ENCODE results near the gene APOOL.
"Not testable (repeated sequence)": the region's sequence is repeated elsewhere in the genome, so short reads cannot be mapped to it uniquely, and the experiment has no call there.

The APOOL gene

DNA sequence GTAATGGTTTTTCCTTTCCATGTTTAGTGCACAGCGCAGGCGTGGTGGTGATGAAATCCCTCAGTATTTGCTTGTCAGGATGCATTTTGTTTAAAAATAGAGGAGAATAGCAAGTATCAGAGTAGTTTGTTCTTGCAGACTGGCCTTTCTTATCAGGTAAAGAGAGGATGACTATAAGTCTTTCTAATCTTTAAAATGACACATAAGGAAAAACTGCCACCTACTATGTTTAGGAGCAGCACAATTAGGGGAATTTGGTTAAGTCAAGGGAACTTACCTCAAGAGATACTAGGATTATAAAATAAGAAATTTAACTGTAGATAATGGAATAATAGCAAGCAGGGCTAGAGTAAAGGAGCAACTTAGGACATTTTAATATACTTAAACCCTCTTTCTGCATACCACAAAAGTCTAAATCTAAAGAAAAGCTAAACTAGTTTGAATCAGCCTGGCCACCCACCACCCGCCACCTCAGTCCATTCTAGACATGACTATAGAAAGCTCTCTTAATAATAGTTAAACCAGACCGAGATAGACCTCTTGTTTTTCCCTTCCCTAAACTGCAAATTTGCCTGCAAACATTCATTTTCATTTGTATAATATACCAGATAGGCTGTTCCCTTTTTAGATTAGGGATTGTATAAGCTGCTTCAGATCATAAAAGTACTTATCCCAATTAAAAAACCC lies 62.0 kb downstream of the APOOL start:
- Histone ChIP-seq H3K4me3 (ENCODE audit: insufficient read depth, low read depth, low read length) (no peak overlapping the region), H3K4me1 (ENCODE audit: control insufficient read depth, insufficient read depth, low read length) (no peaks in the 10 kb centered on the region), H3K9me3 (ENCODE audit: control insufficient read depth, low read length) (no peaks in the 10 kb centered on the region), H3K27me3 (ENCODE audit: control insufficient read depth, insufficient read depth, low read length, poor library complexity, severe bottlenecking) (no peaks in the 10 kb centered on the region), H3K27ac (ENCODE audit: insufficient read depth, low read depth, low read length, poor library complexity, severe bottlenecking) (no peak overlapping the region), H3K36me3 (ENCODE audit: control insufficient read depth, insufficient read depth, low read length) (no peaks in the 10 kb centered on the region)
- WGBS, 2 experiments, result 64 to 66% methylated on average over 3 to 4 of the region's 4 CpGs

DNA sequence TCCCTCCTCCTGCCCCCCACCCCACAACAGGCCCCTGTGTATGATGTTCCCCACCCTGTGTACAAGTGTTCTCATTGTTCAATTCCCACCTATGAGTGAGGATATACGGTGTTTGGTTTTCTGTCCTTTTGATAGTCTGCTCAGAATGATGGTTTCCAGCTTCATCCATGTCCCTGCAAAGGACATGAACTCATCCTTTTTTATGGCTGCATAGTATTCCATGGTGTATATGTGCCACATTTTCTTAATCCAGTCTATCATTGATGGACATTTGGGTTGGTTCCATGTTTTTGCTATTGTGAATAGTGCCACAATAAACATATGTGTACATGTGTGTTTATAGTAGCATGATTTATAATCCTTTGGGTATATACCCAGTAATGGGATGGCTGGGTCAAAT lies 73.6 kb downstream of the APOOL start:
- H3K9me3 ChIP-seq (ENCODE audit: control insufficient read depth, low read length); H3K4me1 ChIP-seq (ENCODE audit: control insufficient read depth, insufficient read depth, low read length); H3K36me3 ChIP-seq (ENCODE audit: control insufficient read depth, insufficient read depth, low read length); H3K27ac ChIP-seq (ENCODE audit: insufficient read depth, low read depth, low read length, poor library complexity, severe bottlenecking); H3K4me3 ChIP-seq (ENCODE audit: insufficient read depth, low read depth, low read length); H3K27me3 ChIP-seq (ENCODE audit: control insufficient read depth, insufficient read depth, low read length, poor library complexity, severe bottlenecking): not testable (repeated sequence)
- 100% methylated on average over 1 of the region's 1 CpG; no CpG with 5 or more reads in 1 of the 2 experiments for whole genome bisulfite sequencing, 2 experiments

DNA sequence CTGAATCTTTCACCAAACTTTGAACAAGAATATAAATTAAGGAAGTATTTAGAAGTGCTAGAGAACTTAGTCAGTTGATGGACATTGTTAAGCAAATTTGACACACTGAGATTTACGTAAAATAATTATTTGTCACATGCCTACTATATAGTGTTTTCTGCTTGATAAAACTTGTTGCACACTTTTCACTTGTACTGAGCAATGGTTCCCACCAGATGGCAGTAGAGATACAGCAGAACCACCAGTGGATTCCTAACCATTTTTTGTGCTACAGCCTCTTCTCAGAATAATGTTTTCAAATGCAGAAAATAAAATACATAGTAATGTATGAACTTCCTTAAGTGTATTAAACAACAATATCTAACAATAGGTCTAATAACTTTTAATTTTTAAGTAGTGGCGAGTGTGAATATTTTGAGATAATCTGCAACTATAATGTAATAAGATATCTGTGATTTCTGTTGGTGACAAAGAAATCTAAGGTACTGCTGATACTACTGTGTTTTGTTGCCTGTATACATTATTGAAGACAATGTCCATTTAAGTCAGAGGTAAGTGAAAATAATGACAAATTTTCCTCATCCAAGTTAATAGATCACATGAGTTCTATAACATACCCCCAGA lies 81.2 kb downstream of the APOOL start:
- Histone ChIP-seq H3K27ac (ENCODE audit: insufficient read depth, low read depth, low read length, poor library complexity, severe bottlenecking) (no peak overlapping the region), H3K36me3 (ENCODE audit: control insufficient read depth, insufficient read depth, low read length) (no peaks in the 10 kb centered on the region), H3K4me1 (ENCODE audit: control insufficient read depth, insufficient read depth, low read length) (no peaks in the 10 kb centered on the region), H3K9me3 (ENCODE audit: control insufficient read depth, low read length) (no peaks in the 10 kb centered on the region), H3K4me3 (ENCODE audit: insufficient read depth, low read depth, low read length) (no peak overlapping the region), H3K27me3 (ENCODE audit: control insufficient read depth, insufficient read depth, low read length, poor library complexity, severe bottlenecking) (no peaks in the 10 kb centered on the region)
- no CpG with 5 or more reads among the region's 2 CpGs for WGBS, 2 experiments

DNA sequence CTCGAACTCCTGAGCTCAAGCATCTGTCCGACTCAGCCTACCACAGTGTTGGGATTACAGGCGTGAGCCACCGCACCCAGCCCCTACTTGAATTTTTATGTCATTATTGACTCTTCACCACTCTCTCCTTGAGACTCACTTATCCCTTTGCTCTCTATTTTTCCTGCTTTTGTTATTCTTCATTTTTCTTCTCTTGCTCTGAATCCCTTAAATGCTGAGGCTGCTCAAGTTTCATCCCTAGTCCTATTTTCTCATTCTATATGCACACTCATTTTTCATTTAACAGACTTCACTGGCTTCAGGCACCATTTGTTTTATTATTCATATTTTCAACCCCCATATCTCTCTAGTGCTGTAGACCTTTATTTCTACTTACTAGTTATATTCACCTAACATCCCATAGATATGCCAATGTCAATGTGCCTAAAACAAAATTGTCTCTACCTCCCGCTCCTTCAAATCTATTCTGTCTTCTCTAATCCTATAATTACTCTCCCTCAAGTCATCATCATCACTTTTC lies 85.7 kb downstream of the APOOL start:
- no peak overlapping the region for H3K4me3 ChIP-seq (ENCODE audit: insufficient read depth, low read depth, low read length)
- H3K36me3 ChIP-seq (ENCODE audit: control insufficient read depth, insufficient read depth, low read length), result no peaks in the 10 kb centered on the region
- H3K9me3 ChIP-seq (ENCODE audit: control insufficient read depth, low read length), result no peaks in the 10 kb centered on the region
- no peaks in the 10 kb centered on the region for H3K4me1 ChIP-seq (ENCODE audit: control insufficient read depth, insufficient read depth, low read length)
- 95 to 96% methylated on average over 5 of the region's 5 CpGs for WGBS, 2 experiments
- no peak overlapping the region for H3K27ac ChIP-seq (ENCODE audit: insufficient read depth, low read depth, low read length, poor library complexity, severe bottlenecking)
- H3K27me3 ChIP-seq (ENCODE audit: control insufficient read depth, insufficient read depth, low read length, poor library complexity, severe bottlenecking), result no peaks in the 10 kb centered on the region

DNA sequence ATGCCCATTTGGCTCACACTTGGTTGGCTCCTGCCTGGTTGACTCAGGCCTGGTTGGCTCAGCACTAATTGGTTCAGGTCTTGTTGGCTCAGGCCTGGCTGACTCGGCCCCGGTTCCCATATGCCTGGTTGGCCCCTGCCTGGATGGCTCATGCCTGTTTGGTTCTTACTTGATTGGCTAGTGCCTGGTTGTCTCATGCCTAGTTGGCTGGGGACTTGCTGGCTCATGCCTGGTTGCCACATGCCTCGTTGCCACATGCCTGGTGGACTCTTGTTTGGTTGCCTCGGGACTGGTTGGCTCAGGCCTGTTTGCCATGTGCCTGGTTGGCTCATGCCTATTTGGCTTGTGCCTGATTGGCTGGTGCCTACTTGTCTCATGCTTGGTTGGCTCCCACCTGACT lies 103.7 kb downstream of the APOOL start:
- Histone ChIP-seq H3K9me3 (ENCODE audit: control insufficient read depth, low read length) (no peaks in the 10 kb centered on the region), H3K27me3 (ENCODE audit: control insufficient read depth, insufficient read depth, low read length, poor library complexity, severe bottlenecking) (no peaks in the 10 kb centered on the region), H3K27ac (ENCODE audit: insufficient read depth, low read depth, low read length, poor library complexity, severe bottlenecking) (no peak overlapping the region), H3K4me1 (ENCODE audit: control insufficient read depth, insufficient read depth, low read length) (no peaks in the 10 kb centered on the region), H3K4me3 (ENCODE audit: insufficient read depth, low read depth, low read length) (no peak overlapping the region), H3K36me3 (ENCODE audit: control insufficient read depth, insufficient read depth, low read length) (no peaks in the 10 kb centered on the region)
- 85 to 89% methylated on average over 4 of the region's 4 CpGs for WGBS, 2 experiments

DNA sequence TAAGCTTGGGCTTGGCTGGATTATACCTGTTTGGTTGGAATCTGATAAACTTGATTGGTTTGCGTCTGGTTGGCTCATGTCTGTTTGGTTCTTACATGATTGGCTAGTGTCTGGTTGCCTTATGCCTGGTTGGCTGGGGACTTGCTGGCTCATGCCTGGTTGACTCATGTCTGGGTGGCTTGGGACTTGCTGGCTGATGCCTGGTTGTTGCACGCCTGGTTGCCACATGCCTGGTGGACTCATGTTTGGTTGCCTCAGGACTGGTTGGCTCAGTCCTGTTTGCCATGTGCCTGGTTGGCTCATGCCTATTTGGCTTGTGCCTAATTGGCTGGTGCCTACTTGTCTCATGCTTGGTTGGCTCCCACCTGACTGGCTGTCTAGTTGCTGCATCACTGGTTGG lies 104.5 kb downstream of the APOOL start:
- Histone ChIP-seq H3K9me3 (ENCODE audit: control insufficient read depth, low read length) (no peaks in the 10 kb centered on the region), H3K4me1 (ENCODE audit: control insufficient read depth, insufficient read depth, low read length) (no peaks in the 10 kb centered on the region), H3K36me3 (ENCODE audit: control insufficient read depth, insufficient read depth, low read length) (no peaks in the 10 kb centered on the region), H3K4me3 (ENCODE audit: insufficient read depth, low read depth, low read length) (no peak overlapping the region), H3K27ac (ENCODE audit: insufficient read depth, low read depth, low read length, poor library complexity, severe bottlenecking) (no peak overlapping the region), H3K27me3 (ENCODE audit: control insufficient read depth, insufficient read depth, low read length, poor library complexity, severe bottlenecking) (no peaks in the 10 kb centered on the region)
- 99 to 100% methylated on average over 2 of the region's 2 CpGs for WGBS, 2 experiments

DNA sequence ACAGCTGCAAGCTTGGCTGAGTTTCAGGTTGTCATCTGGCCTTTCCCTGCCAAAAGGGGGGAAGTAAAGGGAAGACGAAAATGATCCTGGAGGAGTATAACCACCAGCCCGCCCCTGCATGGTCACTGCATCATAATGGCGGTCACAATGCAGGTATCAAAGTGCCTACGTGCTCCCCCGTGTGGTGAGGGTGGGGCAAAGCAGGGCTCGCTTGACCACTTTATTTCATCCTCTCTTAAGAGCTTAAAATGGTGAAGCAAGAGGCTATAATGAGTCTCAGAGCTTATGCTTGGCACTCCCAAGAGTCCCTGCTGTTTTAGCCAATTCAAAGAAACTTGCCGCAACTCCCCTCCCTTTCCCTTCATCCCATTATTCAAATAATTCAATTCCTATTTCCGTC lies 105.6 kb downstream of the APOOL start:
- Histone ChIP-seq H3K27ac (ENCODE audit: insufficient read depth, low read depth, low read length, poor library complexity, severe bottlenecking) (no peak overlapping the region), H3K4me1 (ENCODE audit: control insufficient read depth, insufficient read depth, low read length) (no peaks in the 10 kb centered on the region), H3K4me3 (ENCODE audit: insufficient read depth, low read depth, low read length) (no peak overlapping the region), H3K36me3 (ENCODE audit: control insufficient read depth, insufficient read depth, low read length) (no peaks in the 10 kb centered on the region), H3K9me3 (ENCODE audit: control insufficient read depth, low read length) (no peaks in the 10 kb centered on the region), H3K27me3 (ENCODE audit: control insufficient read depth, insufficient read depth, low read length, poor library complexity, severe bottlenecking) (no peaks in the 10 kb centered on the region)
- 65 to 66% methylated on average over 7 to 8 of the region's 8 CpGs for WGBS, 2 experiments

DNA sequence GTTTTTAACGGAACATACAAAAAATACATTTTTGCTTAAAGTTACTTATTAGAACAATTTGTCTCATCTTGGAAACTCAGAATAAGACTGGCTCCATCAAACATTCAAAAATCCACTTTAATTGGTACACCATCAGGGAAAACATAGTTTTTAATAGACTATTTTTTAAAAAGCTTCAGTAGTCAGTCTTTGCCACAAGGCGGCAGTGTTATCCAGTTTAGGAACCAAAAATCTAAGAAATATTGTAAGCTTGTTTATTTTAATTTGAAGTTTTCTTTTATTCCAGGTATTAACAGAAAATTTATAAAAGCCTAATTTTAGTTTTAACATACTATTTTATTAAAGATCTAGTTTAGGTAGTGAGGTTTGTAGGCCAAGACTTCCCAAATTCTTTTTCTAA lies 107.7 kb downstream of the APOOL start:
- H3K9me3 ChIP-seq (ENCODE audit: control insufficient read depth, low read length), result no peaks in the 10 kb centered on the region
- no peaks in the 10 kb centered on the region for H3K27me3 ChIP-seq (ENCODE audit: control insufficient read depth, insufficient read depth, low read length, poor library complexity, severe bottlenecking)
- no peak overlapping the region for H3K27ac ChIP-seq (ENCODE audit: insufficient read depth, low read depth, low read length, poor library complexity, severe bottlenecking)
- no peak overlapping the region for H3K4me3 ChIP-seq (ENCODE audit: insufficient read depth, low read depth, low read length)
- H3K4me1 ChIP-seq (ENCODE audit: control insufficient read depth, insufficient read depth, low read length), result no peaks in the 10 kb centered on the region
- no CpG with 5 or more reads among the region's 2 CpGs for WGBS, 2 experiments
- no peaks in the 10 kb centered on the region for H3K36me3 ChIP-seq (ENCODE audit: control insufficient read depth, insufficient read depth, low read length)

DNA sequence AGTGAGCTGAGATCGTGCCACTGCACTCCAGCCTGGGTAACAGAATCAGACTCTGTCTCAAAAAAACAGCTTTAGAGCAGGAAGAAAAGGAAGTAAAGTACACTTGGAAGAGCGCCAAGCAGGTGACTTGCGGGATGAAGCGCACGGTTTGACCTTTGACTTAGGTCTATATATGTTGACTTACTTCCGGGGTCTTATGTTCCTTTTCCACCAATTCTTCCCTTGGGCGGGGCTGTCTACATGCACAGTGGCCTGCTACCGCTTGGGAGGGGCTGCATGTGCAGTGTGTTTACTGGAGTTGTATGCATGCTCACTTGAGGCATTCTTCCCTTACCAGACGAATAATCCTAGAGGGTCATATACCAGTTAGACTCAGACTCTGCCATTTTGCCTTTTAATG lies 108.6 kb downstream of the APOOL start:
- no peaks in the 10 kb centered on the region for H3K9me3 ChIP-seq (ENCODE audit: control insufficient read depth, low read length)
- H3K36me3 ChIP-seq (ENCODE audit: control insufficient read depth, insufficient read depth, low read length), result no peaks in the 10 kb centered on the region
- H3K4me3 ChIP-seq (ENCODE audit: insufficient read depth, low read depth, low read length), result no peak overlapping the region
- WGBS, 2 experiments, result 93 to 98% methylated on average over 8 to 9 of the region's 9 CpGs
- H3K4me1 ChIP-seq (ENCODE audit: control insufficient read depth, insufficient read depth, low read length), result no peaks in the 10 kb centered on the region
- no peak overlapping the region for H3K27ac ChIP-seq (ENCODE audit: insufficient read depth, low read depth, low read length, poor library complexity, severe bottlenecking)
- no peaks in the 10 kb centered on the region for H3K27me3 ChIP-seq (ENCODE audit: control insufficient read depth, insufficient read depth, low read length, poor library complexity, severe bottlenecking)

DNA sequence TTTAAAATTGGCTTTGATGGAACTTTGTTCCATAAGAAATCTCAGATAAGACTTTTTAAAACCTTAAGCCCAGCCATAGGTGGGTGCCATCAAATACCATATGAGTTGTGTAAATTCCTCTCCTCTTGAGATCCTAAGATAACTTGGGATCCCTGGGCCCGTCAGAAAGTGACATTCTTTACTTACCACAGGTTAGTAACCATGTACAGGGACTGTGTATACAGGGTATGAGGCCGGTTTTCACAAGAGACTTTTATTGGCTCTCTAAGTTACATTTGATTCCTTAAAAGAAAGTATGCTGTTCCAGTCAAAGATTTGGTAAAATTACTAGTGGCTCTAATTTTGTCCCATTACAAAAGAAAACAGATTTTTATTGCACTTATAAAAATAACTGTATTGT lies 110.1 kb downstream of the APOOL start:
- H3K4me1 ChIP-seq (ENCODE audit: control insufficient read depth, insufficient read depth, low read length), result no peaks in the 10 kb centered on the region
- H3K9me3 ChIP-seq (ENCODE audit: control insufficient read depth, low read length), result no peaks in the 10 kb centered on the region
- H3K27ac ChIP-seq (ENCODE audit: insufficient read depth, low read depth, low read length, poor library complexity, severe bottlenecking), result no peak overlapping the region
- no peaks in the 10 kb centered on the region for H3K36me3 ChIP-seq (ENCODE audit: control insufficient read depth, insufficient read depth, low read length)
- H3K27me3 ChIP-seq (ENCODE audit: control insufficient read depth, insufficient read depth, low read length, poor library complexity, severe bottlenecking), result no peaks in the 10 kb centered on the region
- 92 to 96% methylated on average over 2 of the region's 2 CpGs for WGBS, 2 experiments
- no peak overlapping the region for H3K4me3 ChIP-seq (ENCODE audit: insufficient read depth, low read depth, low read length)

Measured in ectodermal cell (in vitro differentiated cells).